ENCODE measurements around the gene POLR1A.

DNA sequence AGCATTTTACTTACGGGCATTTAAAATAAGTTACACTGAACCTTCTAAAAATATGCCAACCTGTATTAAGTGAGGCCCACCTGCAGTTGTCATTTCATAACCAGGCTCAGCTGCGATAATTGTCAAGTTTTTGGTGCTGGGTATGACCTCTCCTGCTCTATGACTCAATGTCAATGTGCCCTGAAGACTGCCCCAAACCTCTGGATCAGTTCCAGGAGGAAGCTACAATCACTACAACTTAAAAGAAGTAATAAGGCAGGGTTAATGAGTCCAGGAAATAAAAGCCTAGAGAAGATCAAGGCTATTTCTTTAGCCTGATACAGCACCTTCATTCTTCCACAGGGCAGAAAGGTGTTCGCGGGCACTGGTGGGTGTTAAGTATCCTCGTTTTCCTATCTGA lies 22.9 kb downstream of the POLR1A start:
- TF ChIP-seq, protein P1, sequence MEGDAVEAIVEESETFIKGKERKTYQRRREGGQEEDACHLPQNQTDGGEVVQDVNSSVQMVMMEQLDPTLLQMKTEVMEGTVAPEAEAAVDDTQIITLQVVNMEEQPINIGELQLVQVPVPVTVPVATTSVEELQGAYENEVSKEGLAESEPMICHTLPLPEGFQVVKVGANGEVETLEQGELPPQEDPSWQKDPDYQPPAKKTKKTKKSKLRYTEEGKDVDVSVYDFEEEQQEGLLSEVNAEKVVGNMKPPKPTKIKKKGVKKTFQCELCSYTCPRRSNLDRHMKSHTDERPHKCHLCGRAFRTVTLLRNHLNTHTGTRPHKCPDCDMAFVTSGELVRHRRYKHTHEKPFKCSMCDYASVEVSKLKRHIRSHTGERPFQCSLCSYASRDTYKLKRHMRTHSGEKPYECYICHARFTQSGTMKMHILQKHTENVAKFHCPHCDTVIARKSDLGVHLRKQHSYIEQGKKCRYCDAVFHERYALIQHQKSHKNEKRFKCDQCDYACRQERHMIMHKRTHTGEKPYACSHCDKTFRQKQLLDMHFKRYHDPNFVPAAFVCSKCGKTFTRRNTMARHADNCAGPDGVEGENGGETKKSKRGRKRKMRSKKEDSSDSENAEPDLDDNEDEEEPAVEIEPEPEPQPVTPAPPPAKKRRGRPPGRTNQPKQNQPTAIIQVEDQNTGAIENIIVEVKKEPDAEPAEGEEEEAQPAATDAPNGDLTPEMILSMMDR (IDR thresholded peaks at IDR 0.05; ENCODE audit: low read depth, low read length, missing input control): no peak
- TF ChIP-seq, protein P2, sequence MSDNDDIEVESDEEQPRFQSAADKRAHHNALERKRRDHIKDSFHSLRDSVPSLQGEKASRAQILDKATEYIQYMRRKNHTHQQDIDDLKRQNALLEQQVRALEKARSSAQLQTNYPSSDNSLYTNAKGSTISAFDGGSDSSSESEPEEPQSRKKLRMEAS (IDR thresholded peaks at IDR 0.05): no peak
- no peak for TF ChIP-seq FOXA1 (IDR thresholded peaks at IDR 0.05)
